HFFc6 (cell line): ENCODE measurements around the gene ZNF547. TPM values are rescaled to one million over a fixed set of nuclear protein-coding genes. Genes with fewer than 3 reads are reported as not detected.
"Not testable (repeated sequence)": the region's sequence is repeated elsewhere in the genome, so short reads cannot be mapped to it uniquely, and the experiment has no call there.

Experiments
- DNase-seq: peaks from one replicate; pipeline ENCODE4 v3.0.0-alpha.2; 2018
- H3K27ac Mint-ChIP-seq: 2 replicates; pipeline ENCODE4 v1.8.0; 2020; ENCODE audit warnings: mild to moderate bottlenecking, mixed read lengths
- H3K27me3 Mint-ChIP-seq: 2 replicates; pipeline ENCODE4 v1.8.0; 2021; ENCODE audit warnings: mild to moderate bottlenecking, moderate library complexity, mixed read lengths; ENCODE audit not compliant: insufficient read depth
- H3K36me3 Mint-ChIP-seq: 2 replicates; pipeline ENCODE4 v1.8.0; 2021; ENCODE audit warnings: low read depth, mixed read lengths
- H3K4me1 Mint-ChIP-seq: 2 replicates; pipeline ENCODE4 v1.8.0; 2020; ENCODE audit warnings: low read depth, mixed read lengths
- H3K4me3 Mint-ChIP-seq: 2 replicates; pipeline ENCODE4 v1.8.0; 2020; ENCODE audit warnings: mild to moderate bottlenecking, moderate library complexity, mixed read lengths
- H3K9me3 Mint-ChIP-seq: 2 replicates; pipeline ENCODE4 v1.8.0; 2020; ENCODE audit warnings: mild to moderate bottlenecking, mixed read lengths
- total RNA-seq, 6 experiments: library from RNA; stranded (reverse); fragmentation: NEBNext Ultra II Directional; extraction: Animal tissue kit (Norgen Biotek cat#: 25700); gene quantifications; 2 replicates in 1 of 6; 3 replicates in 5 of 6; pipeline ENCODE4 v1.2.3, GENCODE V29; 2021
- TF ChIP-seq, protein P1 (sequence below): fragments of 200-600 bp; sonication (generic); IDR thresholded peaks from 2 replicates; pipeline ENCODE4 v1.5.0; 2021; ENCODE audit warnings: antibody characterized with exemption, mild to moderate bottlenecking

Gene ZNF547
- total RNA-seq, 6 experiments from 2014 or later, result 1.5 to 2.9 (median 1.7) TPM

DNA sequence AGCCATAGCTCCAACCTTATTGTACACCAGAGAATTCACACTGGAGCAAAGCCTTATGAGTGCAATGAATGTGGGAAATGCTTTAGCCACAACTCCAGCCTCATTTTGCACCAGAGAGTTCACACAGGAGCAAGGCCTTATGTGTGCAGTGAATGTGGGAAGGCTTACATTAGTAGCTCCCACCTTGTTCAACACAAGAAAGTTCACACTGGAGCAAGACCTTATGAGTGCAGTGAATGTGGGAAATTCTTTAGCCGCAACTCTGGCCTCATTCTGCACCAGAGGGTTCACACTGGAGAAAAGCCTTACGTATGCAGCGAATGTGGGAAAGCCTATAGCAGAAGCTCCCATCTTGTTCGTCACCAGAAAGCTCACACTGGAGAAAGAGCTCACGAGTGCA is 5.9 kb upstream of the ZNF547 start:
- Mint-ChIP-seq H3K27me3 (no peaks in the 10 kb centered on the region), H3K4me1 (peaks cover 14% of the 10 kb centered on the region), H3K27ac (no peak overlapping the region), H3K36me3 (peaks cover 70% of the 10 kb centered on the region), H3K4me3 (no peak overlapping the region), H3K9me3 (peaks cover 3% of the 10 kb centered on the region; the same call in 1 of the 2 replicates)
- TF ChIP-seq, protein P1, sequence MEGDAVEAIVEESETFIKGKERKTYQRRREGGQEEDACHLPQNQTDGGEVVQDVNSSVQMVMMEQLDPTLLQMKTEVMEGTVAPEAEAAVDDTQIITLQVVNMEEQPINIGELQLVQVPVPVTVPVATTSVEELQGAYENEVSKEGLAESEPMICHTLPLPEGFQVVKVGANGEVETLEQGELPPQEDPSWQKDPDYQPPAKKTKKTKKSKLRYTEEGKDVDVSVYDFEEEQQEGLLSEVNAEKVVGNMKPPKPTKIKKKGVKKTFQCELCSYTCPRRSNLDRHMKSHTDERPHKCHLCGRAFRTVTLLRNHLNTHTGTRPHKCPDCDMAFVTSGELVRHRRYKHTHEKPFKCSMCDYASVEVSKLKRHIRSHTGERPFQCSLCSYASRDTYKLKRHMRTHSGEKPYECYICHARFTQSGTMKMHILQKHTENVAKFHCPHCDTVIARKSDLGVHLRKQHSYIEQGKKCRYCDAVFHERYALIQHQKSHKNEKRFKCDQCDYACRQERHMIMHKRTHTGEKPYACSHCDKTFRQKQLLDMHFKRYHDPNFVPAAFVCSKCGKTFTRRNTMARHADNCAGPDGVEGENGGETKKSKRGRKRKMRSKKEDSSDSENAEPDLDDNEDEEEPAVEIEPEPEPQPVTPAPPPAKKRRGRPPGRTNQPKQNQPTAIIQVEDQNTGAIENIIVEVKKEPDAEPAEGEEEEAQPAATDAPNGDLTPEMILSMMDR, result no peak
- DNase-seq, result no peak

DNA sequence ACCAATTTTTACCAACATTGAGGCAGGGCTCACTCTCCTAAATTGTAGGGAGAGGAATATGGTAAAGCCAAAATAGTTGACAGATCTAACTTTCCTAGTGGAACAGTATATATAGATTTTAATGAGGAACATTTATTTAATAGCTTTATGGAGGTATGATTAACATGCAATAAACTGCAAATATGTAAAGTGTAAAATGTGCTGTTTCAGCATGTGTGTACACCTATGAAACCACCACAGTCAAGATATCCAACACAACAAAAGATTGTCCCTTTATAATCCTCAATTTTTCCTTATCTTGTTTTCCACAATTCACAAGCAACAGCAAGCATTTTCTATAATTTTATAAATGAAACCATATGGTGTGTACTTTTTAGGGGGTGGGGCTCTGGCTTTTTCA is 4.1 kb upstream of the ZNF547 start:
- no peak overlapping the region for H3K4me3 Mint-ChIP-seq
- H3K36me3 Mint-ChIP-seq, result peaks cover 62% of the 10 kb centered on the region
- no peak for DNase-seq
- H3K27me3 Mint-ChIP-seq, result no peaks in the 10 kb centered on the region
- no peak overlapping the region for H3K27ac Mint-ChIP-seq
- TF ChIP-seq, protein P1, result no peak
- H3K9me3 Mint-ChIP-seq, result peaks cover 9% of the 10 kb centered on the region
- H3K4me1 Mint-ChIP-seq, result peaks cover 16% of the 10 kb centered on the region

DNA sequence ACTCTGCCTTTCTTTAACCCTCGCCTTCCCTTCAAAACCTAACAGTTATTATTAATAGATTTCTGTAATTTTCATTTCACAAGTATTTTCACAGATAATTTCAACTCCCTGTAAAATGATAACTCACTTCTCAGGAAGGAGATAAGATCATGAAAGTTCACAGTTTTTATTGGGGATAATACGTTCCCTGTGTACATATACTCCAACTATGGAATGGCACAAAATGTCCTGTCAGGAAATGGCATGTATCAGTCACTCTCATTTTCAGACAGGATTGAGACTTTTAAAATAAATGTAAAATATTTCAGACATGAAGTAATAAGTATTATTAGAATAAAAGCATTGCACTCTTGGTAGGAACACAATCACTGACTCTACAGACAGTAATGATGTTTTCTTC is 932 bp upstream of the ZNF547 start:
- H3K4me3 Mint-ChIP-seq, result peak overlapping the region; percentile 97
- DNase-seq, result no peak
- TF ChIP-seq, protein P1, result no peak

DNA sequence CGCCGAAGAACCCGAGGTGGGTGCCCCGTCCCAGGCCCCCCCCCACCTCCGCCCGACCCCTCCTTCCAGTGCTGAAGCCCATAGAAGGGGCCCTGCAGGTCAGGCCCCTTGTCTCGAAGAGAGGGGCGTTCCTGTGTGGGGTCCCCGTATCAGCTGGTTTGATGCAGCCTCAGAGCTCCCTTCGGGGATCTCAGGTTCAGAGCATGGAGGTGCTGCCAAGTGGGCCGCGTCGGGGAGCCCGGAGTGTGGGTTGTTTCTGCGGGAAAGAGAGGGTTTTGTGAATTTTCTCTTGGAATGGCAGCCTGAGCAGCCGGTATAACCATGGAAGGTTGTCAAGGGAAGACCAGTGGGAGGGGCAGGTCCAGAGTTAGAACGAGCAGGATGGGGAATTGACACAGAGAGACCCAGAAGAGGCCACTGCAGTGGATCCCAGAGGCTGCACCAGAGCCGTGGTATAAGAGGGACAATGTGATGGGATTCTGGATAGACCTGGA is 384 bp downstream of the ZNF547 start:
- peaks cover 6% of the 10 kb centered on the region for H3K9me3 Mint-ChIP-seq
- TF ChIP-seq, protein P1, result no peak
- no peaks in the 10 kb centered on the region for H3K27me3 Mint-ChIP-seq
- peaks cover 26% of the 10 kb centered on the region for H3K36me3 Mint-ChIP-seq
- H3K4me3 Mint-ChIP-seq, result peak overlapping the region; percentile 97
- peaks cover 17% of the 10 kb centered on the region for H3K4me1 Mint-ChIP-seq
- peak overlapping the region; percentile 95 for H3K27ac Mint-ChIP-seq
- DNase-seq, result no peak

More for the DNA sequence above, 932 bp upstream of the ZNF547 start:
- Mint-ChIP-seq H3K27ac (peak overlapping the region; percentile 95), H3K36me3 (peaks cover 35% of the 10 kb centered on the region), H3K27me3 (no peaks in the 10 kb centered on the region), H3K4me1 (peaks cover 17% of the 10 kb centered on the region), H3K9me3 (peaks cover 6% of the 10 kb centered on the region)

DNA sequence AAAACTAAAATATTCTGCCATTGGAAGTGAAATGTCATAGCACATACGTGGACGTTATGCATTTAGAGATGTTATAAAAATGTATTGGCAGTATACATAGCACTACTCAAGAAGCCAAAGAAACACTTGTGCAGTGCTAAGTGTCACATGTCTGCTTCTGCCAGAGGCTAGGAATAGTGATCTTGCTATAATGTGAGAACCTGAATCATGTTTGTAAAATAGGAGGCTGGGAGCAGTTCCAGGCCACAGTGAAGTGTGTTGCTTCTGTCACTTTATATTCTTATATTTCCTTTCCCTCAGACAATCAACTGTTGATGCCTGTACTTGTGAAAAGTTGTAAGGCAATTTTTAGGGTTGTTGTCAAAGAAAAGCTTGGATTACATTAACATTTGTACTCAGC is 3.4 kb downstream of the ZNF547 start:
- H3K27ac Mint-ChIP-seq, result no peak overlapping the region
- H3K36me3 Mint-ChIP-seq, result peaks cover 41% of the 10 kb centered on the region
- peaks cover 17% of the 10 kb centered on the region for H3K4me1 Mint-ChIP-seq
- H3K9me3 Mint-ChIP-seq, result peaks cover 6% of the 10 kb centered on the region
- TF ChIP-seq, protein P1, result no peak
- H3K27me3 Mint-ChIP-seq, result peaks cover 2% of the 10 kb centered on the region; the same call in 1 of the 2 replicates
- no peak for DNase-seq
- H3K4me3 Mint-ChIP-seq, result no peak overlapping the region

DNA sequence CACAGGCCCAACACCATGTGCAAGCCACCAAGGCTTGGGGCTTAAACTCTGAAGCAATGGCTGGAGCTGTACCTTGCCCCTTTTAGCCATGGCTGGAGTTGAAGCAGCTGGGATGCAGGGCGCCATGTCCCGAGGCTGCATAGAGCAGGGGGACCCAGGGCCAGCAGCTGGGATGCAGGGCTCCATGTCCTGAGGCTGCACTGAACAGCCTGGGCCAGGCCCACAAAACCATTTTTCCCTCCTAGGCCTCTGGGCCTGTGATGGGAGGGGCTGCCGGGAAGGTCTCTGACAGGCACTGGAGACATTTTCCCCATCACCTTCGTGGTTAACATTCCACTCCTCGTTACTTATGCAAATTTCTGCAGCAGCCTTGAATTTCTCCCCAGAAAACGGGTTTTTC is 10.8 kb downstream of the ZNF547 start:
- Mint-ChIP-seq H3K36me3 (peaks cover 97% of the 10 kb centered on the region), H3K27ac (no peak overlapping the region), H3K27me3 (peaks cover 2% of the 10 kb centered on the region; the same call in 1 of the 2 replicates), H3K4me1 (no peaks in the 10 kb centered on the region), H3K9me3 (peaks cover 64% of the 10 kb centered on the region), H3K4me3 (no peak overlapping the region)
- TF ChIP-seq, protein P1, result no peak
- no peak for DNase-seq

DNA sequence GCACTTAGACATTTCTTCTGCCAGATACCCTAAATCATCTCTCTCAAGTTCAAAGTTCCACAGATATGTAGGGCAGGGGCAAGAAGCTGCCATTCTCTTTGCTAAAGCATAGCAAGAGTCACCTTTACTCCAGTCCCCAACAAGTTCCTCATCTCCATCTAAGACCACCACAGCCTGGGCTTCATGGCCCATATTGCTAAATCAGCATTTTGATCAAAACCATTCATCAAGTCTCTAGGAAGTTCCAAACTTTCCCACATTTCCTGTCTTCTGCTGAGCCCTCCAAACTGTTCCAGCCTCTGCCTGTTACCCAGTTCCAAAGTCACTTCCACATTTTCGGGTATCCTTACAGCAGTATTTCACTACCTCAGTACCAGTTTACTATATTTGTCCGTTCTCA is 11.3 kb downstream of the ZNF547 start:
- DNase-seq, H3K27ac Mint-ChIP-seq, H3K4me3 Mint-ChIP-seq, H3K4me1 Mint-ChIP-seq, H3K27me3 Mint-ChIP-seq: not testable (repeated sequence)
- Mint-ChIP-seq H3K9me3 (peaks cover 69% of the 10 kb centered on the region), H3K36me3 (peaks cover 98% of the 10 kb centered on the region)
